Measurements from ENCODE around the gene SRSF8.

The SRSF8 gene

GRCh38 chr11:95070471-95070870 lies 3.8 kb downstream of the SRSF8 start:
- DNase-seq (ENCODE audit: low spot score), result peak; percentile 51

- DNase-seq (ENCODE audit: low spot score), result no peak
These were observed 6.2 kb downstream of the SRSF8 start for GRCh38 chr11:95072948-95073347.

GRCh38 chr11:95074792-95075563 lies 8.3 kb downstream of the SRSF8 start:
- DNase-seq (ENCODE audit: low spot score), result no peak

- no peak for DNase-seq (ENCODE audit: low spot score)
These were observed 9.7 kb downstream of the SRSF8 start for GRCh38 chr11:95076416-95076815.

- no peak for DNase-seq (ENCODE audit: low spot score)
These were observed 10.3 kb downstream of the SRSF8 start for GRCh38 chr11:95076981-95077380.

GRCh38 chr11:95078526-95078925 lies 11.8 kb downstream of the SRSF8 start:
- DNase-seq (ENCODE audit: low spot score), result peak; percentile 76

GRCh38 chr11:95081010-95081409 lies 14.3 kb downstream of the SRSF8 start:
- no peak for DNase-seq (ENCODE audit: low spot score)

- no peak for DNase-seq (ENCODE audit: low spot score)
These were observed 14.7 kb downstream of the SRSF8 start for GRCh38 chr11:95081412-95081811.

GRCh38 chr11:95082576-95083001 lies 15.9 kb downstream of the SRSF8 start:
- no peak for DNase-seq (ENCODE audit: low spot score)

- peak; percentile 60 for DNase-seq (ENCODE audit: low spot score)
These were observed 17.8 kb downstream of the SRSF8 start for GRCh38 chr11:95084509-95084908.

GRCh38 chr11:95085117-95085816 lies 18.5 kb downstream of the SRSF8 start:
- no peak for DNase-seq (ENCODE audit: low spot score)

GRCh38 chr11:95086151-95086550 lies 19.4 kb downstream of the SRSF8 start:
- no peak for DNase-seq (ENCODE audit: low spot score)

GRCh38 chr11:95086836-95087570 lies 20.3 kb downstream of the SRSF8 start:
- no peak for DNase-seq (ENCODE audit: low spot score)

GRCh38 chr11:95088946-95089619 lies 22.4 kb downstream of the SRSF8 start:
- DNase-seq (ENCODE audit: low spot score), result no peak

GRCh38 chr11:95089620-95090542 lies 23.2 kb downstream of the SRSF8 start, which contains the start of gene ENDOD1:
ENDOD1 (plus strand) TSS chr11:95089846; CDS start chr11:95089928, 82 bp downstream.
- peak; percentile 68 for DNase-seq (ENCODE audit: low spot score)

- no peak for DNase-seq (ENCODE audit: low spot score)
These were observed 25.0 kb downstream of the SRSF8 start for GRCh38 chr11:95091663-95092180.

GRCh38 chr11:95092549-95093324 lies 26.0 kb downstream of the SRSF8 start:
- DNase-seq (ENCODE audit: low spot score), result peak; percentile 57

GRCh38 chr11:95093548-95093947 lies 26.8 kb downstream of the SRSF8 start:
- no peak for DNase-seq (ENCODE audit: low spot score)

- no peak for DNase-seq (ENCODE audit: low spot score)
These were observed 29.3 kb downstream of the SRSF8 start for GRCh38 chr11:95095858-95096587.

All from RKO (cell line).